Activated naive CD4-positive, alpha-beta T cell treated with anti-CD3 and anti-CD28 coated beads, Interleukin-2, amount 50 U/mL, for 24 hours (primary cell): Measurements from ENCODE around the gene MRFAP1.

Experiments used
- H3K27ac Mint-ChIP-seq: one replicate; pipeline ENCODE4 v1.8.0; 2021; ENCODE audit warnings: mild to moderate bottlenecking, mixed read lengths
- H3K27me3 Mint-ChIP-seq: one replicate; pipeline ENCODE4 v1.8.0; 2021; ENCODE audit warnings: mixed read lengths
- H3K36me3 Mint-ChIP-seq: one replicate; pipeline ENCODE4 v1.8.0; 2021; ENCODE audit warnings: mixed read lengths
- H3K4me1 Mint-ChIP-seq: one replicate; pipeline ENCODE4 v1.8.0; 2021; ENCODE audit warnings: mixed read lengths
- H3K4me3 Mint-ChIP-seq: one replicate; pipeline ENCODE4 v1.8.0; 2021; ENCODE audit warnings: mild to moderate bottlenecking, mixed read lengths
- H3K9me3 Mint-ChIP-seq: one replicate; pipeline ENCODE4 v1.8.0; 2021; ENCODE audit warnings: mixed read lengths

MRFAP1 gene

GRCh38 chr4:6606465-6607235 lies 33.8 kb upstream of the MRFAP1 start:
- no peaks in the 10 kb centered on the region for H3K9me3 Mint-ChIP-seq
- H3K4me3 Mint-ChIP-seq = no peak overlapping the region
- H3K27ac Mint-ChIP-seq = no peak overlapping the region
- peaks cover 43% of the 10 kb centered on the region for H3K36me3 Mint-ChIP-seq
- H3K4me1 Mint-ChIP-seq = no peaks in the 10 kb centered on the region
- no peaks in the 10 kb centered on the region for H3K27me3 Mint-ChIP-seq

GRCh38 chr4:6607368-6608055 lies 33.0 kb upstream of the MRFAP1 start:
- Mint-ChIP-seq H3K4me3 (no peak overlapping the region), H3K4me1 (no peaks in the 10 kb centered on the region), H3K27me3 (no peaks in the 10 kb centered on the region), H3K27ac (no peak overlapping the region), H3K36me3 (peaks cover 45% of the 10 kb centered on the region), H3K9me3 (no peaks in the 10 kb centered on the region)

- Mint-ChIP-seq H3K4me1 (no peaks in the 10 kb centered on the region), H3K4me3 (no peak overlapping the region), H3K36me3 (peaks cover 35% of the 10 kb centered on the region), H3K27me3 (no peaks in the 10 kb centered on the region), H3K9me3 (no peaks in the 10 kb centered on the region), H3K27ac (no peak overlapping the region)
Observed at GRCh38 chr4:6608758-6609414, 31.6 kb upstream of the MRFAP1 start.

DNA sequence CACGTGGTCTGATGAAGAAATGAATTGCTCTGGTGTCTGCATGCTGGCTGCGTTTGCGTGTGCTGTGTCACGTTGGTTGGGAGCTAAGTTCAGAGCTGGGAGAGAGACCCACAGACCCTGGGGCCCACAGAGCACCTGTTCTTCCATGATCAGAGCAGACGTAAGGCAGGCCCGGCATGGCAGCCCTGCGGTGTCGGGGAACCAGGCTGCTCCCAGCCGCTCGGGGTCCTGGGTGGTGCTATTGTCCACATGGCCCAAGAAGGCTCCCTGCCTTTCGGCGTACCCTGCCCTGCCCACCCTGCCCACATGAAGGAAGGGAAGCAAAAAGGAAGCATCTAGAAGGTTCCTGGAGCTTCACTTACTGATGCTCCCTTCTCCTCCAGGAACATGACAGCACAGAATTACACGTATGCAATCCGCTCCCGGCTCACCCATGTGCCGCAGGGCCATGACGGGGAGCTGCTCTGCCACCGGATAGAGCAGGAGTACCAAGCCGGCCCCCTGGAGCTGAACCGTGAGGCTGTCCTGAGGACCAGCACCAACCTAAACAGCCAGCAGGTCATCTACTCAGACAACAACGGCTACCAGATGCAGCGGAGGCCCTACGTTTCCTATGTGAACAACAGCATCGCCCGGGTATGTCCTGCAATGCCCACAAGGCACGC lies 30.9 kb upstream of the MRFAP1 start:
- H3K36me3 Mint-ChIP-seq = peaks cover 30% of the 10 kb centered on the region

DNA sequence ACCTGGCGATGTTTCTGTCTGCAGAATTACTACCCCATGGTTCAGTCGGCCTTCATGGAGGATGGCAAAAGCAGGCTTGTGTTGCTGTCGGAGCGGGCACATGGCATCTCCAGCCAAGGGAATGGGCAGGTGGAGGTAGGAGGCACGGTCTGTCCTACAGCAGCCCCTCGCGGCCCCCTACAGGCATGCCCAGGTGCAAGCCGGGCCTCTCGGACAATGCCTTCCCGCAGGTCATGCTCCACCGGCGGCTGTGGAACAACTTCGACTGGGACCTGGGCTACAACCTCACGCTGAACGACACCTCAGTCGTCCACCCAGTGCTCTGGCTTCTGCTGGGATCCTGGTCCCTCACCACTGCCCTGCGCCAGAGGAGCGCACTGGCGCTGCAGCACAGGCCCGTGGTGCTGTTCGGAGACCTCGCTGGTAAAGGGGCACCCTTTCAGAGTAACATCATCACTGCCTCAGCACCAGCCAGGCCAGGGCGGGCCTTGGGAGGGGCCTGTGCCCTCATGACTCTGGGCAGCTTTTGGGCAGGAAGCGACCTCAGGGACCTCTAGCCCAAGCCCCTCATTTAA lies 29.5 kb upstream of the MRFAP1 start:
- no peaks in the 10 kb centered on the region for H3K9me3 Mint-ChIP-seq

More for the DNA sequence above, 30.9 kb upstream of the MRFAP1 start:
- Mint-ChIP-seq H3K4me1 (no peaks in the 10 kb centered on the region), H3K27me3 (no peaks in the 10 kb centered on the region), H3K4me3 (no peak overlapping the region), H3K27ac (no peak overlapping the region), H3K9me3 (no peaks in the 10 kb centered on the region)

DNA sequence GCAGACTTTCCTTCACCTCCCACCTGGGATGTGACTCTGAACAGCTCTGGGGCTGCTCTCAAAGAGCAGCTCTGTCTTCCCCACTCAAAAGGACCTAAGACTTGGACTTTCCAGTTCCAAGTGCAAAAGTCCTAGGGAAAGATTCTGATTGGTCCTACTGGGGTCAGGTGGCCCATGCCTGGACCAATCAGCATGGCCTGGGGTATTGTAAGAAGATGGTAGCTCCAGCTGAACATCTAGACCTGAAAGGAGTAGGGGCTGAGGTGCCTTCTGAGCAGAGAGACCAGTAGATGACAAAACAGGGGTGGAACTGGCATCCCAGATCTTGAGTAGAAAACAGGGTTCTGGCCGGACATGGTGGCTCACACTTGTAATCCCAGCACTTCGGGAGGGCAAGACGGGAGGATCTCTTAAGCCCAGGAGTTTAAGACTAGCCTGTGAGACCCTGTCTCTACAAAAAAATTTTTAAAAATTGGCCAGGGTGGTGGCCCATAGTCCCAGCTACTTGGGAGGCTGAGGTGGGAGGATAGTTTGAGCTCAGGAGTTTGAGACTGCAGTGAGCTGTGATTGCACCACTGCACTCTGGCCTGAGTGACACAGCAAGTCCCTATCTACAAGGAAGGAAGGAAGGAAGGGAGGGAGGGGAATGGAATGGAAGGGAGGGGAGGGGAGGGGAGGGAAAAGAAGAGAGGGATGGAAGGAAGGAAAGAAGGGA lies 27.4 kb upstream of the MRFAP1 start:
- H3K36me3 Mint-ChIP-seq = peaks cover 7% of the 10 kb centered on the region
- H3K9me3 Mint-ChIP-seq = no peaks in the 10 kb centered on the region
- H3K27me3 Mint-ChIP-seq = no peaks in the 10 kb centered on the region
- no peak overlapping the region for H3K4me3 Mint-ChIP-seq
- no peaks in the 10 kb centered on the region for H3K4me1 Mint-ChIP-seq
- H3K27ac Mint-ChIP-seq = no peak overlapping the region

More for the DNA sequence above, 29.5 kb upstream of the MRFAP1 start:
- H3K36me3 Mint-ChIP-seq = peaks cover 16% of the 10 kb centered on the region
- no peaks in the 10 kb centered on the region for H3K27me3 Mint-ChIP-seq
- H3K4me3 Mint-ChIP-seq = no peak overlapping the region
- no peaks in the 10 kb centered on the region for H3K4me1 Mint-ChIP-seq
- no peak overlapping the region for H3K27ac Mint-ChIP-seq

- Mint-ChIP-seq H3K36me3 (peaks cover 10% of the 10 kb centered on the region), H3K27ac (no peak overlapping the region), H3K4me3 (no peak overlapping the region)
Observed at GRCh38 chr4:6613676-6614651, 26.5 kb upstream of the MRFAP1 start.

GRCh38 chr4:6614701-6615230 lies 25.7 kb upstream of the MRFAP1 start:
- Mint-ChIP-seq H3K4me1 (no peaks in the 10 kb centered on the region), H3K27ac (no peak overlapping the region), H3K4me3 (no peak overlapping the region), H3K9me3 (no peaks in the 10 kb centered on the region), H3K36me3 (peaks cover 10% of the 10 kb centered on the region), H3K27me3 (no peaks in the 10 kb centered on the region)

More at GRCh38 chr4:6613676-6614651, 26.5 kb upstream of the MRFAP1 start:
- Mint-ChIP-seq H3K27me3 (no peaks in the 10 kb centered on the region), H3K9me3 (no peaks in the 10 kb centered on the region), H3K4me1 (no peaks in the 10 kb centered on the region)

DNA sequence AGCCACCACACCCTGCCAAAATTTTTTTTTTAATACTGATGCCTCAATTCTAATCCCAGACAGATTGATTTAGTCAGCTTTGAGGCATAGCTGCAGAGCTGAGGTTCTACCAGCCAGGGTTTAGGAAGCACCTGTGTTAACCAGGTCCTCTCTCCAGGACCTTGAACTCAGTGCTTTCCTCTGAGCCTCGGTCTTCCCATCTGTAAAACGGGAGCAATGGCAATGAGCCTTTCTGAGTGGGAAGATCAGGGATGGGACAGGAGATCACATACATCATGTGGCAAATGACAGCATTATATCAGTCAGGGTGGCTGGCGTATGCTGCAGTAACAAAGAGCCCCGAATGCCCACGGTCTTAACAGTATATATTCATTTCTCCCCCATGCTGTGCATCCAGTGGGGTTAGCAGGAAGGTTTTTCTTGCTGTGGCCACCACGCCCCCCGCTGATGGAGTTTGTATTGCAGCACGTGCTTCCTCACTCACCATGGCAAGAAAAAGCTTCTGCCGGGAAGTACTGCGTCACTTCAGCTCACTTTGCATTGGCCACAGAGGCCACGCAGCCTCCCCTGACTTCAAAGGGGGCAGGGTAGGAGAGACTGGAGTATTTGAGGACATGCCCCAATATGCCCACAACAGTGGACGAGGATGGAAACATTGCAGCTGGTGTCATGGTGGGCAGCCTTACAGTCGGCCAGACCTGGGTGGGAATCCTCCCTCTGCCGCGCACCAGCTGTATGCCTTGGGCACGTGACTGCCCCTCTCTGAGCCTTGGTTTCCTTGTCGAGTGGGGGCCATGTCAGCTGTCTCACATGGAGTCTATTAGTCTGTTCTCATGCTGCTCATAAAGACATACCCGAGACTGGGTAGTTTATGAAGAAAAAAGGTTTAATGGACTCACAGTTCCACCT lies 24.1 kb upstream of the MRFAP1 start:
- H3K27ac Mint-ChIP-seq = no peak overlapping the region

DNA sequence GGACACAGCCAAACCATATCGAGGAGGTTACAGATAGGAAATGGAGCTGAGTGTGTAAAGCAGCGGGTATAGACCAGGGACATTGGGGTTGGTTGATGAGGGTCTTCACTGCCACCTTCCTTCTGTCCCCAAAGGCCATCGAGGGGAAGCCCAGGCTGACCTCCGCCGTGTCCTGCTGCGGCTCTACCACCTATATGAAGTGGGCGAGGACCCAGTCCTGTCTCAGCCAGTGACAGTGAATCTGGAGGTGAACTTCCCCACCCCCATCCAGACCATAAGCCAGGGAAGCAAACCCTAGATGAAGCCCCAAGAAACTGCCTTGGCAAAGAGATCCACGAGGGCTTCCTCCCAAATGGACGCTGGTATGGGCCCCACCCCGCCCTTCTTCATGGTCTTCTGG lies 23.2 kb upstream of the MRFAP1 start:
- Mint-ChIP-seq H3K4me3 (no peak overlapping the region), H3K36me3 (peaks cover 10% of the 10 kb centered on the region), H3K4me1 (no peaks in the 10 kb centered on the region)

More for the DNA sequence above, 24.1 kb upstream of the MRFAP1 start:
- no peaks in the 10 kb centered on the region for H3K4me1 Mint-ChIP-seq
- no peaks in the 10 kb centered on the region for H3K9me3 Mint-ChIP-seq
- H3K27me3 Mint-ChIP-seq = no peaks in the 10 kb centered on the region
- H3K36me3 Mint-ChIP-seq = peaks cover 11% of the 10 kb centered on the region
- no peak overlapping the region for H3K4me3 Mint-ChIP-seq

GRCh38 chr4:6618386-6619115 lies 21.9 kb upstream of the MRFAP1 start:
- Mint-ChIP-seq H3K4me3 (no peak overlapping the region), H3K27ac (no peak overlapping the region), H3K36me3 (peaks cover 9% of the 10 kb centered on the region), H3K27me3 (no peaks in the 10 kb centered on the region), H3K4me1 (no peaks in the 10 kb centered on the region), H3K9me3 (no peaks in the 10 kb centered on the region)

More for the DNA sequence above, 23.2 kb upstream of the MRFAP1 start:
- no peaks in the 10 kb centered on the region for H3K27me3 Mint-ChIP-seq
- no peak overlapping the region for H3K27ac Mint-ChIP-seq
- no peaks in the 10 kb centered on the region for H3K9me3 Mint-ChIP-seq

DNA sequence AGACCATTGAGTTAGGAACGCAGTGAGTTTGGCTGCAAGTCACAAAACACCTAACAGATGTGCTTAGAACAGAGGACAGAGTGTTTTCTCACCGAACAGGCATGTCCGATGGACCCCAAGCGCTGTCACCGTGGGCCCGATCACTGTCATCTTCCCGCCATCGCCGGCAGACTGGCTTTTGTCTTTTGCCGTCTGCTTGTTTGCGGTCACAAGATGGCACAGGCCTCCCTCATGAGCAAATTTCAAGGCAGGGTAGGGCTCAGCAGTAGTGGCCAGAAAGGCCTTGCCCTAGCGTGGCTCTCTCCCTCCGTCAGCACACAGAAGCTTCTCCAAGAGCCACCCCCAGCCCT lies 21.4 kb upstream of the MRFAP1 start:
- H3K4me1 Mint-ChIP-seq = no peaks in the 10 kb centered on the region
- H3K4me3 Mint-ChIP-seq = no peak overlapping the region
- peaks cover 9% of the 10 kb centered on the region for H3K36me3 Mint-ChIP-seq
- no peaks in the 10 kb centered on the region for H3K9me3 Mint-ChIP-seq
- no peaks in the 10 kb centered on the region for H3K27me3 Mint-ChIP-seq
- no peak overlapping the region for H3K27ac Mint-ChIP-seq
